Stimulated activated CD8-positive, alpha-beta memory T cell treated with anti-CD3 and anti-CD28 coated beads, Interleukin-4, amount 100 ng/mL, for 1 hour (primary cell): ENCODE data around the gene GRAMD2A.
A peak's percentile ranks its signal among the peaks of the same experiment; 100 is the strongest.

Source experiments
- DNase-seq, 2 donors: peaks; one replicate each; pipeline ENCODE4 v3.0.0-alpha.2; 2020; ENCODE audit warnings: low read depth in 2 of 2, low spot score in 1 of 2

The GRAMD2A gene

DNA sequence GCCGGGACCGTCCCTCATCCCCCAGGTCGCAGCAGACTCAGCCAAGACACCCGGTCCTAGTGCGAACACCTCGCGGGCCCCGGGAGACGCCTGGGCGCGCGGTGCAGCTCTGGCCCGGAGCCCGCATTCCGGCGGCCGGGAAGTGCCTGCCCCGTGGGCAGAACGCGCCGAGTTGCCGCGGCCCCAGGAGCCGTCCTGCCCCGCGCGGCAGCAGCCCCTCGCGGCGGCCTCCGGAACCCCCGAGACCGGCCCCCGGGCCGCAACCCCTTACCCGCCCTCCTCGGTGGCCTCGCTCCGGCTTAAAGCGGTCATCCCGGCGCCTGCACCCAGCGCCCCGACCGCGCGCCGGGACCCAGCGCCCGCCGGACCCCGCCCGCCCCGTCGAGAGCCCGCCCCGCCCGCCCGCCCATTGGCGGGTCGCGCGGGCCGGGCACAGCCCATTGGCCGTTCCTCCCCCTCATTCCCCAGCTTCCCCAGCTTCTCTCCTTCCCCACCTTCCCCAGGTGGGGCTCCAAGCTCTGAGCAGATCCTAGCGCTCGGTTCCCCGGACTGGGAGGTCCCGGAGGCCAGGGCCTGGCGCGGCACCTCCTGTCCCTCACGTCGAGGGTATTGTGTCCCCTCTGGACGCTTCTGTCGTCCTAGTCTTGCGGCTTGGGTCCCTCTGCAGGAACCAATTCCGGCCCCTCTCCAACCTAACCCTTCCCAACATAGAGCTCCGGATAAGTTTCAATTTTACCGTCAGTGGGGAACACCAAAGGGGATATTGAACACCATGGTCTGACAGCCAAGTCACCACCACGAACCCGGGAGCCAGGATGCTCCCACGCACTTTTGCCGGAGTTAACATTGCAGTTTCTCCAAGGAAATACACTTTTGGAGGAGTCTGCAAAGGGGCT lies at the start of gene GRAMD2A:
GRAMD2A (minus strand) TSS at position 328 of the 896 bp plus-strand sequence.
- DNase-seq = no peak

DNA sequence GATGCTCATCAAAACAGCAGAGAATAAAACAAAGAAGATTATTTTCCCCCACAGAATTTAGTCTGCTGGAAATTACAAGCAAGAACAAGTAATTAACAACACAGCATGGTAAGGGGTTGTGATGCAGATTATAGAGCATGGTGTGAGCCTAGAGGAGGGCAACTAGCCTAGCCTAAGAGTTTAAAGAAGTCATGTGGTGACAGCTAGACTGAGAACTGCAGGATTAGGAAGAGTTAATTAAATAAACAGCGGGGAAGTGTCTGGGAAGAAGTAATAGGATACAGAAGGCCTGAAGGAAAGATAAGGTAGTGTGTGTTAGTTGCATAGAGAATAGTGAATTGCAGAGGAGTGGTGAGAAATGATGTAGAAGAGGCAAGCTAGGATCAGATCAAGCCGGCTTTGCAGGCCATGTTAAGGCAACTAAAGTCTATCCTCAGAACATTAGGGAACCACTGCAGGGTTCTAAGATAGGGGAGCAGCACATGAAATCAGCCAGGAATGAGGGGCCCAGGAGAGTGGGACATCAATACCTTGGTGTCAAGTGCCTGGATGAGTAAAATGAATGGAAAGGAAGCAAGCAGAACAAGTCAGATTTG lies 45.3 kb upstream of the GRAMD2A start:
- no peak for DNase-seq

DNA sequence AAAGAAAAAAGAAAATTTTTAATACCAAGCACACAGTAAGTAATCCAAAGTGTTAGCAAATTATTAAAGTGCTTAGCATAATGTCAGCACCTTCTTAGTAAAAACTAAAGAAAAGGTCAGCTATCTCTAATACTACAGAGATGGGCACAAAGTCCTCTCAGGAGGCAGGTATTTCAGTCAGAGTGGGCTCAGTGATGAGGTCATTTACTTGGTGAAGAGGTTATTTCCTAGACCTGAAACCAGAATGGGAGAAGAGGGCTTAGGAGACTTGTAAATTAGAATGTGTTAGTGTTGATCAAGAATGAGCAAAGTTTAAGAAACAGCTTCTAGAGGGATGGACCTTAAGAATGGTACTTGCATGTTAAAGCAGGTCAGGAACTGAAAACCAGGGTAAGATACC lies 42.1 kb upstream of the GRAMD2A start:
- no peak for DNase-seq

DNA sequence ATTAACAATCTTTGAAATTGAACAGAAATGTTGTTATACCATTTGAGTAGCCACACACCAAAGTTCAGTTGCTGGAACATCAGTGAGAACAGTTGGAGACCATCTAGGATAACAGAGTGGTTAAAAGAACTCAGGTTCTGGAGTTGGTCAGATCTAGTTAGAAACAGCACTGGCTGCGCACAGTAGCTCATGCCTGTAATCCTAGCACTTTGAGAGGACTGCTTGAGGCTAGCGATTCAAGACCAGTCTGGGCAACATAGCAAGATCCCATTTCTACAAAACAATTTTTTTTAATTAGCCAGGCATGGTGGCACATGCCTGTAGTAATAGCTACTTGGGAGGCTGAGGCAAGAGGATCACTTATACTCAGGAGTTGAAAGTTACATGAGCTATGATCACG lies 41.0 kb upstream of the GRAMD2A start:
- DNase-seq = no peak

DNA sequence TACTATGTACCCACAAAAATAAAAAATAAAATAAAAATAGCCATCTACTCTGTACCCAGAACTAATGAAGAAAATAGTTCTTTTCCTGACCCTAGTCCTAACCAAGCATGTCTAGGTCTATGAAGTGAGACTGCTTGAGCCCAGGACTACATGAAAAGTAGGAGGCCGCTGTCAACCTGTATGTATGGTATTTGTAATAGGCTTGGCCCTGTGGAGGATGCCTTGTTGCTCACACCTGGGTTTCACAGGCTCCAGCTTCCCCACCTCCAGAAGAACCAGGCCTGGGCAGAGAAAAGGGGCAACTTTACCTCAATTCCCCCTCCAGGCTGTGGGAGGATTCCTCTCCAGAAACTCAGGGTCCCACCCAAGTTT lies 40.3 kb upstream of the GRAMD2A start:
- no peak for DNase-seq

DNA sequence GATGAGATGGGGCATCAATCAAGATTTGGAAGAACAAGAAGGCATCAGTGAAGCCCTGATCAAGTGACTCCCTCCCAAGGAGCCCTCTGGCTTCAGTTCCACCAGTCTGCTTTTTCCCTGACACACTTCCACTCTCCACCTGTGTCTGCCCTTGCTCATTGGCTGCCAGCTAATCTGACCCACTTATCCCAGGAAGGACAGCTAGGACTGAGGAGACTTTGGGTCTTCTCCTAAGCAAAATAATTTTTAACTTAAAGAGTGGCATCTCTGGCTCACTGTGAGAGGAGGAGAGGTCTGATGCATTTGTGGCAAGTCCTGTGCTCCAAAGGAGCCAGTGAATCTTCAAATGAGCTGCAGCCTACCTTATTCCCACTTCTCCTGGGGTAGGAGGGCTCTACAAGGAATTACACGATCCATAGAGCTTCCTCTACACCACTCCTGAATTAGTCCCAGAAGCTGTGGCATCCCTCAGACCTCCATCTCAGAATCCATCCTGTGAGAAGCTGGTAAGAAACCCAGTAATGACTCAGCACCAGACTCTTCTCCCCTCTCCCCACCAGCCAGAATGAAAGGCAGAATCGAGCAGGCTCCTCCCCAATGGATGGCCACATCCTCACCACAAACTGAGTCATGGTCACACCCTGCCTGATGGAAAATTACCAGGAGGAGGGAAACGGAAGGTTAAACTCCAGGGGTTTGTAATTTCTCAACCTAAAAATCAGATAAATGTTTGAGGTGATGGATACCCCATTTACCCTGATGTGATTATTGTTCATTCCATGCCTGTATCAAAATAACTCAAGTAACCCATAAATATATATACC lies 39.7 kb upstream of the GRAMD2A start:
- DNase-seq = no peak

DNA sequence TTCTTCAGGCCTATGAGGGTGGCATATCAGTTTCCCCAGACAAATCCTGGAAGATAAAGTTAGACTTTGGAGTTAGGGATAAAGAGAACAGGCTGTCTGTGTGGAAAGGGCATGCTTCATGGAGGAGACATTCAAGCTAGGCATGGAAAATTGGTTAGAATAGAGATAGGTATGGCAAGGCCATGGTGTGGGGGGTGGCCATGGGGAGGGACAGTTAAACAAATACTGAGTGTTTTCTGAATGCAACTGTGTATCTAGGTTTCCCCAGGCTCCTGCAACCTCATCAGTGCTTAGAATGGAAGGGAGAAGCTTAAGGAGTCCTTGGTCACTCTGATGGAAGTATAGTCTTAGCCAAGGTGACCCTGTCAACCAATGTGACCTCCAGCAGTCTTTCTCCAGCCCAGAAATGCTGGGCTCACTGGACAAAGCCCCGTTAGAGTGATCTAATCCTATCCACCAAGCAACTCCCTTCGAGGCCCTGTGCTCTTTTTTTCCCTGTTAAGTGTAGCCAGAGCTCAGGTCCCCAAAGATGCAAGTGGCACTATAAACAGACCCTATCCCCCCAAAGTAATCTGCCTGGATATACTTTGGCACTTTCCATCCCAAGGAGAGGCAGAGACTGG lies 38.9 kb upstream of the GRAMD2A start:
- DNase-seq = no peak

DNA sequence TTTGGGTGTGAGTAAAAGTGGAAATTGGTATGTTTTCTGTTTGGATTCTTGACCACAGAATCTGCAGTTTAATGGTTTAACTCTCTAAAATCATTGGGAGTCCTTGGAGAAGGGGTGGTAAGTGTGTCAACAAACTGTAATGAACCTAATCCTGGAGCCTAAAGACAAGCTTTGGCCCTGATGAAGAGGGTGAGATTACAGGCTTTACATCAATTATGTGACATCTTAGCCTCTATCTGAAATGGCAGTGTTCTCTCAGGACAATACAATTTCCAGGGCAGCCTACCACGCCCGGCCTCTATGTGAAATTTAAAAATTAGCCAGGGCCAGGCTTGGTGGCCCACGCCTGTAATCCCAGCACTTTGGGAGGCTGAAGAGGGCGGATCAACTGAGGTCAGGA lies 37.7 kb upstream of the GRAMD2A start:
- no peak for DNase-seq

DNA sequence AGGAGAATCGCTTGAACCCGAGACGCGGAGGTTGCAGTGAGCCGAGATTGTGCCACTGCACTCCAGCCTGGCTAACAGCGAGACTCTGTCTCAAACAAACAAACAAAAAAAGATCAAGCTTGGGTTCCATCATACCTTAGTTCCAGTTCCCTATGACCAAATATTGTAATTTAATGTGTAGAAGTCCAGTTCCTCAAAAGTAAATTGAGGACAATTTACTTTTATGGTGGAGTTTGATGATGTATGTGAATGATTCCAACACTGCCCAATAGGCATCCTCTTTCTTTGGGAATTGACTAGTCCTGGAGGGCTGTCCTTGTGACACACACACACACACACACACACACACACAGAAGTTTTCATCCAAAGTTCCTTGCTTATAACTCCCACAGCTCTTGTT lies 36.2 kb upstream of the GRAMD2A start:
- no peak for DNase-seq

DNA sequence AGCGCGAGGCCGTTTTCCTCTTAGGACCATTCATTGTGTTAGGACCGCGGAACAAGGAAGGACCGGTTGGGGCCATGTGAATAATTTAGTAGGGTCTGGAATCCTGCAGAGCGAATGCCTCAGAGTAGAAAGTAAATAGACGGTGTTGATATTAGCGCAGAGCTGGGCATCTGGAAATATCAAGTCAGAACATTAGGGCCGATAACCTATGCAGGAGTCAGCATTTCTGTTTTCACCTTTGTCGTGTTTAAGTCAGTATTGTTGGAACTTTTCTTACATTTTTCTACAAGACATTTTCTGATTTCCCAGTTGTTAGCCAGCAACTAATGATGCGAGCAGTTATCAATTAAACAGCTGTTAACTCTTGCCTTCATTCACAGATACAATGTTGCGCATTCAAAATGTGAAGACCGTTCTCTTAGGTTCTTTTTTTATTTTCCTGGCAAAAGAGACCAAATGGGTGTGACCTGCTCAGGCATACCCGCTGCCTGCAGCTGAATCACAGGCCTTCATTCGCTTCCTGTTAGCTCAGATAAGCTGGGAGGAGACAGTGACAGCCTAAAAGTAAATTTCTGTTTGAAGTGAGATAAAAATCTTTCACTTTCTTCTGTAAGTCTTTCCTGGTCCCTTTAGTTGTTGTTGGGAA lies 34.4 kb upstream of the GRAMD2A start:
- no peak for DNase-seq

DNA sequence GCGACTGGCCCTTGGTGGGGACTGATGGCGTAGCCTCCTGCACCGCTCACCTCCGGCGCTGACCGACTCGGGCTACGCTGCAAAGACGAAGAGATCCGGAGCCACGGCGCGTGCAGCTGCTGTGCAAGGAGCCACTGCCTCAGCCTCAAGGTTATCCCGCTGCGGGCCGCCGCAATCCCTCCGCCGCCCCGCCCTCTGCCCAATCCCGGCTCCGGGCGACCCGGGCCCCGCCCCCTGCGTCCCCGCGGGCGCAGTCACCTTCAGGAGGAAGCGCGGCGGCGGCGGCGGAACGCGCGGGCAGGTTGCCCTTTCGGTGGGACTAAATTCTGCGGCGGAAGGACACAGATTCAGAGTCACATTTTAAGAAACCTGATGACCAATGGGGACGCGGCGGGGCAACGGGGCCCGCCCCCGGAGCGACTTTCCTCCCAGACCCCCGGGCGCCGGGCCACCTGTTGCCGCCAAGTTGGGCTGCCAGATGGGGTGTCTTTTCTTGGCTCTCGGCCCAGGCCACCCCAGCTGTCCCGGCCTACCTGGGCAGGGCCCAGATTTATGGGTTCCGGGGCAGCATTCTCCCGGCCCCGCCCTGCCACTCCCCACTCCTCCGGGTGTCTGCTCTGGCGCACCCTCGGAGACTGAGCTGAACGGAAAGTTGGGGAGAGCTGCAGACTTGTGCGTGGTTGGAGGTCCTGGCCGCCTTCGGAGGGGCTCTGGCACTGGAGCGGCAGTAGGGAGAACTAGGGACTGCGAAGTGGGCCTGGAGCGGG lies 33.7 kb upstream of the GRAMD2A start, which contains the start of gene PKM:
PKM (minus strand) TSS at position 125 of the 767 bp plus-strand sequence. CDS start 12,093 bp downstream, outside the sequence.
- DNase-seq = peak; percentile 71 to 76

DNA sequence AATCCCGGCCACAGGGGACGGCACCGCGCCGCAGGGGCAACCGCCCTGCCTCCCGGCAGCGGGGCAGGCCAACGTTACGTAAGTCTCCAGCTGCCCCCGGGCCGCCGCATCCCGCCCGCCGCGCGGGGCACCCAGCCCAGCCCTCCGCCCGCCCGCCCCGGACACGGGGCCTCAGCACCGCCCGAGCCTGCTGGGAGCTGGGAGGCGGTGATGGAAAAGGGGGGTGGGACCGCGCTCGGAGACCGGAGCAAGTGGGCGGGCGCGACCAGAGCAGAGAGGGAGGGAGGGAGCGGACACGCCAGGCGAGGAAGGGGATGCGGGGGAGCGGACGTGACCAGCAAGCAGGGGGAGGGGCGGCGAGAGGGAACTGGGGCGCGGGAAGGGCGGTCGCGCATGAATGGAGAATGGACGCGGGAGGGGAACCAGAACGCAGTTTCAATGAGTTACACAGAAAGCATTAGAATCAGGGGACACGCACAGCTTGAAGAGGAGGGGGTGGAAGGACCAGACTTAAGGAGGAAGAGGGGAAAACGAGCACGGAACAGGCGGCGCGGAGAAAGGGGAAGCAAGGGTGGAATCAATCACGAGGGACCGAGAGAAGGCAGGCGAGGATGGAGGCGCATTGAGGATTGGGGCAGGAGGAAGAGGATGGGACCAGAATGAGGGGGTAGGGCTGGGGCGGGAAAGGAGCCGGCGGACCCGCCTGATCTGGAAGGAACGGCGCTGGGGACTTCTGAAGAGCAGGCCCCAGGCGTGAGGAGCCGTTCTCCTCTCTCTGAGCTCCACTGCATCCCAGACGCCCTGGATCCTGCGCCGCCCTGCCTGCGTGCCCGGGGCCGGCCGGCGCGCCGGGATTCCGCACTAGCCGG lies 32.8 kb upstream of the GRAMD2A start:
- DNase-seq = peak in 1 of 2 donors; percentile 41

DNA sequence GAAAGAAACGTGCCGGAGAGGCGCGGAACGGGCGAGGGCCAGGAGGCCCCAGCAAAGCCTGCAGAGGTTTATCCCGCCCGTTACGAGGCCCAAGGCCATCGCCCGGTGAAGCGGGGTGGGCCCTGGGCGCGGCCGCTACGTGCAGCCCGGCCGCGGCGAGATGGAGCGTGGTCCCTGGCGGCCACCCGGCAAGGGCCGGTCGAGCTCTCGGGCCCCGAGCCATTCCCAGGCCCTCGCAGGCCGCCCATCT lies 32.3 kb upstream of the GRAMD2A start:
- no peak for DNase-seq

DNA sequence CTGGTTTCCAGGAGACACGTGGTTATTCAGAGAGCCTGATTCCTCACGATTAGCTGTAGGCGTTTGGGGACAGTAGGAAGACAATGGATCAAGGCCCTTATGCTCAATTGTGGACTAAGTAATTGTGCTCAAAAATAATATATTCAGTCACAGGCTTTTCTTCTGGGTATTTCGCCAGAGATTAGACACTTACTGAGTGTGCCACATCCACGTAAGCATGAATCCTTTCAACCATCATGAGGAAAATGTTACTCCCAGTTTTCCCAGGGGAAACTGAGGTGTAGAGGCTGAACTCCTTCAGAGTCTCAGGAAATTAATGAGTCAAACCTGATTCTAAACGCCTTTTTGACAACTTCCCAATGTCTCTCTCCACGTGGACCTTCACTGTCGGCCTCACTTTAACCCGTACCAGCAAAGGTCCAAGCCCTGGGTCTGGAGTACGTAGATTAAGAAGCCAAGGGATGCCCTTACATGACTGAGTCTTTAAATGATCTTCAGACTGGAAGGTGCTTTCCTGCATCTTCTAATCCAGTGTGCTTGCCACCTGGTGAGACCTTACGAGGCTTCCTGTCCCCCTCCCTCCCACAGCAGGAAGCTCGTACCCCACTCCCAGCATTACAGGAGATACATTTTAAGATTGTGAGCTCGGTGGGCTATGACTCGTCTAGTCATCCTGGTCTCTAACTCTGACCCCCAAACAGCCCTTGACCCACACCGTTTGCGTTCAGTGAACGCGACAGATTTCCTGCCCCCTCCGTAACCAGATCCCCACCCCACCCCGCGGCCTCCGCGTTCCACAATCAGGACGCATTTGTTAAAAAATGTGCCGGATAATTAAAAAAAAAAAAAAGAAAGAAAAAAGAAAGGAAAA lies 31.7 kb upstream of the GRAMD2A start:
- no peak for DNase-seq

DNA sequence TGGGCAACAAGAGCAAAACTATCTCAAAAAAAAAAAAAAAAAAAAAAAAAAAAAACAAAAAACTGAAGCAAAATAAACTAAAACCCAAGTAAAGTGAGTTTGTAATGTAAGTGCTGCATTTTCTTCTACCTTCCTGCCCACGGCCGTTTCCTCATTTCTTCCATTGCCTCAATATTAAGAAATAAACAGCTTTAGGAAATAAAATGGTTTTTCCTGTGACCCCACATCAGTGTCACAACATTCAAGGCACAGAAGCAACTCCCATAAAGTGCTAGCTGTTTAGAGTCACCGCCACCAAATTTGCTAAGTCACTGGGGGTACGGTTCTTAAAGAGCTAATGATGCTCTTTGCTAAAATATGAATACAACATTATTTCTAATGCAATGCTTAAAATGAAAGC lies 30.1 kb upstream of the GRAMD2A start:
- no peak for DNase-seq

DNA sequence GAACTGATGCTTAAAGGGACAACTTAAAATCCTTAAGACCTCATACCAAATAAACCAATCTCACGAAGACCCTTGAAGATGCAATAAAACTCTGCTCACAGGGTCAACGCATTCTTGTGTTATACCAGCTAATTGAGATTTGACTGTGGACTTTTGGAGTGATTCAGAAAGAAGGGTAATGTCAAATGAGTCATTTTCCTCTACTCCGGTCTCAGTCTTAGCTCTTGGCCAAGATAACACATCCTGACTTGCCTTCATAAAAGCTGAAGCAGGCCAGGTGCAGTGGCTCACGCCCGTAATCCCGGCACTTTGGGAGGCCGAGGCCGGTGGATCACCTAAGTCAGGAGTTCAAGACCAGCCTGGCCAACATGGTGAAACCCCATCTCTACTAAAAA lies 29.6 kb upstream of the GRAMD2A start:
- DNase-seq = no peak

DNA sequence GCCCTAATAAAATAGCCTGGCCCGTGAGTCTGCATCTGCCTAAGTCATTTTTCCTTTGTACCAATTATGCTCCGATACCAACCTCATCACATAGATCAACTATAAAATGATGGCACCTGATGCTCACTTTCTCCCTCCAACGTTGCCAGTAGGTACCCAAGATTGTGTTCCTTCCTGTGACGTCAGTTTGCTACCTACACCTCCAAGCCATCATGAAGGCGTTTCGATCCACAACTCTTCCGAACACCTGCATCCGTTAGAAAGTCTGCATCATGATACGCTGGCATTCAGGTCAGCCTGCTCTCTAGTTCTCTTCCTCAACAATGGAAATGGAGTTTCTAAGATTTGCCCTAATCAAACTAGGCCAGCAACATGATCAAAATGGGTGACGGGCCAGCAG lies 25.7 kb upstream of the GRAMD2A start:
- no peak for DNase-seq

DNA sequence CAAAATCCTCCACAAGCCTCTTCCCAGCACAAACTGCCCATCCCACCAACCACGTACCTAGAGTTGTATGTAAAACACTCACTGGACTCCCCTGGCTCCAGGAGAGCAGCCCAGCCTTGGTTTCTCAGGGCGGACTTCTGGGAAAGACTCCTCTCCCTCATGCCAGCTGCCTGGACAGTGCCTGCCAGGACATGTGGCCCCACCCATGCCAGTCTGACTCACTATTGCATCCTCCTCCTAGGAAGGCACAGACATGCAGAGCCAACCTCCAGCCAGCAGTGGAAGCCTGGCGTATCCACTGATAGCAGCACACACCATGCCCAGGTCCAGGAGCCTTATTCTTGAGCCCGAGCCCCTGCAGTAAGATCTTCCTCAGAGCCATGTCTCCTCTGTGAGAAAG lies 24.8 kb upstream of the GRAMD2A start:
- DNase-seq = no peak
